HepG2 (cell line): ENCODE measurements around the gene LCN2. TPM values are rescaled to one million over a fixed set of nuclear protein-coding genes. Genes with fewer than 3 reads are reported as not detected.

Experiments used
- CREM ChIP-seq, 2 experiments: sonication (generic) in 1 of 2; formaldehyde crosslinking in 1 of 2; IDR thresholded peaks; 2 replicates each; pipeline versions ENCODE4 v1.4.0 to v1.6.1; 2016 to 2020; ENCODE audit warnings: antibody characterized with exemption in 1 of 2, mild to moderate bottlenecking in 1 of 2, missing genetic modification reagents in 1 of 2
- ERF ChIP-seq: IDR thresholded peaks from 2 replicates; pipeline ENCODE4 v1.6.1; 2018; ENCODE audit warnings: missing biosample characterization, missing genetic modification reagents
- FOXP1 ChIP-seq, 2 experiments: fragments of 450-650 bp in 1 of 2; IDR thresholded peaks; 2 replicates each; pipeline ENCODE4 v1.6.1; 2017 to 2018; ENCODE audit warnings: antibody characterized with exemption in 1 of 2
- HNF4A ChIP-seq: sonication (generic); formaldehyde crosslinking; IDR thresholded peaks from 2 replicates; pipeline ENCODE4 v1.4.0; 2020; ENCODE audit warnings: missing genetic modification reagents
- MIXL1 ChIP-seq: IDR thresholded peaks from 2 replicates; pipeline ENCODE4 v1.6.1; 2016
- MTERF4 ChIP-seq: sonication (generic); formaldehyde crosslinking; IDR thresholded peaks from 2 replicates; pipeline ENCODE4 v1.8.0; 2023; ENCODE audit warnings: mild to moderate bottlenecking, missing genetic modification reagents
- PHF21A ChIP-seq: sonication (generic); formaldehyde crosslinking; IDR thresholded peaks from 2 replicates; pipeline ENCODE4 v1.5.0; 2020; ENCODE audit warnings: mild to moderate bottlenecking, missing genetic modification reagents
- ZKSCAN1 ChIP-seq: fragments of 150-350 bp; IDR thresholded peaks from 2 replicates; pipeline ENCODE4 v1.6.1; 2014; ENCODE audit warnings: low read length
- ZNF343 ChIP-seq: sonication (generic); formaldehyde crosslinking; IDR thresholded peaks from 2 replicates; pipeline ENCODE4 v1.4.0; 2020; ENCODE audit warnings: mild to moderate bottlenecking, missing genetic modification reagents
- ZNF546 ChIP-seq: sonication (generic); formaldehyde crosslinking; conservative IDR thresholded peaks from 2 replicates; pipeline ENCODE4 v1.8.1; 2023; ENCODE audit warnings: mild to moderate bottlenecking, missing genetic modification reagents
- ZNF678 ChIP-seq: sonication (generic); formaldehyde crosslinking; IDR thresholded peaks from 2 replicates; pipeline ENCODE4 v1.4.0; 2020; ENCODE audit warnings: mild to moderate bottlenecking, missing genetic modification reagents
- polyA plus RNA-seq, 8 experiments: library from polyadenylated mRNA; depleted of rRNA in 3 of 8; stranded (reverse) in 7 of 8; unstranded in 1 of 8; fragments of >200 nt; fragmentation: Illumina TruSeq in 4 of 8; extraction: Trizol in 4 of 8; gene quantifications; 2 replicates each; pipeline versions ENCODE4 v1.2.1 to v1.2.3, GENCODE V29; 2011 to 2016; ENCODE audit warnings: low read depth in 4 of 8, missing spikeins in 1 of 8, mixed read lengths in 1 of 8; ENCODE audit not compliant: insufficient read depth in 1 of 8
- total RNA-seq, 5 experiments: library from RNA; depleted of rRNA; stranded (reverse); fragments of >200 nt; fragmentation: Illumina TruSeq; extraction: Trizol; gene quantifications; 2 replicates each; pipeline ENCODE4 v1.2.3, GENCODE V29; 2016; ENCODE audit warnings: low read depth in 1 of 5
- TF ChIP-seq, protein P1 (sequence below): sonication (generic); formaldehyde crosslinking; IDR thresholded peaks from 2 replicates; pipeline ENCODE4 v1.8.0; 2022; ENCODE audit warnings: mild to moderate bottlenecking, missing genetic modification reagents; ENCODE audit not compliant: insufficient replicate concordance
- TF ChIP-seq, protein P2 (sequence below): sonication (generic); formaldehyde crosslinking; IDR thresholded peaks from 2 replicates; pipeline ENCODE4 v1.4.0; 2020; ENCODE audit warnings: missing genetic modification reagents
- TF ChIP-seq, protein P3 (sequence below): sonication (generic); formaldehyde crosslinking; IDR thresholded peaks from 2 replicates; pipeline ENCODE4 v1.4.0; 2020; ENCODE audit warnings: missing genetic modification reagents
- TF ChIP-seq, protein P4 (sequence below): sonication (generic); formaldehyde crosslinking; IDR thresholded peaks from 2 replicates; pipeline ENCODE4 v1.5.0; 2020; ENCODE audit warnings: mild to moderate bottlenecking, missing genetic modification reagents

Gene LCN2
- total and polyA plus RNA-seq, 2 of the 13 experiments (the other 11 are each of a cell fraction or from before 2014, with no cell fraction given): 0.38 to 1.4 TPM

GRCh38 chr9:128104171-128104618 lies 45.1 kb upstream of the LCN2 start (continued):
- TF ChIP-seq FOXP1 (IDR thresholded peaks at IDR 0.05) (no peak), FOXP1 (CRISPR knock-in tag; IDR thresholded peaks at IDR 0.05) (peak; percentile 66), ZNF343 (0 out of 2 replicates have a peak, but pooled peaks have one; percentile 39), HNF4A (peak; percentile 94), ZKSCAN1 (no peak), CREM (IDR thresholded peaks at IDR 0.05) (peak; percentile 47; the same call in 1 of the 2 replicates), CREM (CRISPR knock-in tag; IDR thresholded peaks at IDR 0.05) (no peak), ZNF546 (CRISPR knock-in tag) (no peak), MIXL1 (0 out of 2 replicates have a peak, but pooled peaks have one; percentile 27), ERF (CRISPR knock-in tag) (peak; percentile 59; the same call in 1 of the 2 replicates), ZNF678 (CRISPR knock-in tag) (0 out of 2 replicates have a peak, but pooled peaks have one; percentile 39), MTERF4 (CRISPR knock-in tag) (no peak), PHF21A (CRISPR knock-in tag) (peak; percentile 81)
- TF ChIP-seq, protein P1, sequence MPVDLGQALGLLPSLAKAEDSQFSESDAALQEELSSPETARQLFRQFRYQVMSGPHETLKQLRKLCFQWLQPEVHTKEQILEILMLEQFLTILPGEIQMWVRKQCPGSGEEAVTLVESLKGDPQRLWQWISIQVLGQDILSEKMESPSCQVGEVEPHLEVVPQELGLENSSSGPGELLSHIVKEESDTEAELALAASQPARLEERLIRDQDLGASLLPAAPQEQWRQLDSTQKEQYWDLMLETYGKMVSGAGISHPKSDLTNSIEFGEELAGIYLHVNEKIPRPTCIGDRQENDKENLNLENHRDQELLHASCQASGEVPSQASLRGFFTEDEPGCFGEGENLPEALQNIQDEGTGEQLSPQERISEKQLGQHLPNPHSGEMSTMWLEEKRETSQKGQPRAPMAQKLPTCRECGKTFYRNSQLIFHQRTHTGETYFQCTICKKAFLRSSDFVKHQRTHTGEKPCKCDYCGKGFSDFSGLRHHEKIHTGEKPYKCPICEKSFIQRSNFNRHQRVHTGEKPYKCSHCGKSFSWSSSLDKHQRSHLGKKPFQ (CRISPR knock-in tag): peak; percentile 75
- TF ChIP-seq, protein P2, sequence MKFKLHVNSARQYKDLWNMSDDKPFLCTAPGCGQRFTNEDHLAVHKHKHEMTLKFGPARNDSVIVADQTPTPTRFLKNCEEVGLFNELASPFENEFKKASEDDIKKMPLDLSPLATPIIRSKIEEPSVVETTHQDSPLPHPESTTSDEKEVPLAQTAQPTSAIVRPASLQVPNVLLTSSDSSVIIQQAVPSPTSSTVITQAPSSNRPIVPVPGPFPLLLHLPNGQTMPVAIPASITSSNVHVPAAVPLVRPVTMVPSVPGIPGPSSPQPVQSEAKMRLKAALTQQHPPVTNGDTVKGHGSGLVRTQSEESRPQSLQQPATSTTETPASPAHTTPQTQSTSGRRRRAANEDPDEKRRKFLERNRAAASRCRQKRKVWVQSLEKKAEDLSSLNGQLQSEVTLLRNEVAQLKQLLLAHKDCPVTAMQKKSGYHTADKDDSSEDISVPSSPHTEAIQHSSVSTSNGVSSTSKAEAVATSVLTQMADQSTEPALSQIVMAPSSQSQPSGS (CRISPR knock-in tag): peak; percentile 83
- TF ChIP-seq, protein P3, sequence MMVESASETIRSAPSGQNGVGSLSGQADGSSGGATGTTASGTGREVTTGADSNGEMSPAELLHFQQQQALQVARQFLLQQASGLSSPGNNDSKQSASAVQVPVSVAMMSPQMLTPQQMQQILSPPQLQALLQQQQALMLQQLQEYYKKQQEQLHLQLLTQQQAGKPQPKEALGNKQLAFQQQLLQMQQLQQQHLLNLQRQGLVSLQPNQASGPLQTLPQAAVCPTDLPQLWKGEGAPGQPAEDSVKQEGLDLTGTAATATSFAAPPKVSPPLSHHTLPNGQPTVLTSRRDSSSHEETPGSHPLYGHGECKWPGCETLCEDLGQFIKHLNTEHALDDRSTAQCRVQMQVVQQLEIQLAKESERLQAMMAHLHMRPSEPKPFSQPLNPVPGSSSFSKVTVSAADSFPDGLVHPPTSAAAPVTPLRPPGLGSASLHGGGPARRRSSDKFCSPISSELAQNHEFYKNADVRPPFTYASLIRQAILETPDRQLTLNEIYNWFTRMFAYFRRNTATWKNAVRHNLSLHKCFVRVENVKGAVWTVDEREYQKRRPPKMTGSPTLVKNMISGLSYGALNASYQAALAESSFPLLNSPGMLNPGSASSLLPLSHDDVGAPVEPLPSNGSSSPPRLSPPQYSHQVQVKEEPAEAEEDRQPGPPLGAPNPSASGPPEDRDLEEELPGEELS: peak; percentile 55; the same call in 1 of the 2 replicates
- TF ChIP-seq, protein P4, sequence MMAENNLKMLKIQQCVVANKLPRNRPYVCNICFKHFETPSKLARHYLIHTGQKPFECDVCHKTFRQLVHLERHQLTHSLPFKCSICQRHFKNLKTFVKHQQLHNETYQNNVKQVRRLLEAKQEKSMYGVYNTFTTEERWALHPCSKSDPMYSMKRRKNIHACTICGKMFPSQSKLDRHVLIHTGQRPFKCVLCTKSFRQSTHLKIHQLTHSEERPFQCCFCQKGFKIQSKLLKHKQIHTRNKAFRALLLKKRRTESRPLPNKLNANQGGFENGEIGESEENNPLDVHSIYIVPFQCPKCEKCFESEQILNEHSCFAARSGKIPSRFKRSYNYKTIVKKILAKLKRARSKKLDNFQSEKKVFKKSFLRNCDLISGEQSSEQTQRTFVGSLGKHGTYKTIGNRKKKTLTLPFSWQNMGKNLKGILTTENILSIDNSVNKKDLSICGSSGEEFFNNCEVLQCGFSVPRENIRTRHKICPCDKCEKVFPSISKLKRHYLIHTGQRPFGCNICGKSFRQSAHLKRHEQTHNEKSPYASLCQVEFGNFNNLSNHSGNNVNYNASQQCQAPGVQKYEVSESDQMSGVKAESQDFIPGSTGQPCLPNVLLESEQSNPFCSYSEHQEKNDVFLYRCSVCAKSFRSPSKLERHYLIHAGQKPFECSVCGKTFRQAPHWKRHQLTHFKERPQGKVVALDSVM (CRISPR knock-in tag): peak; percentile 18; the same call in 1 of the 2 replicates
